CMK (cell line): ENCODE results near the gene LRMDA.

Experiments
- DNase-seq: peaks from one replicate; pipeline ENCODE4 v3.0.0-alpha.2; 2010; ENCODE audit warnings: low read depth

Gene LRMDA

GRCh38 chr10:76403912-76404311, 972.5 kb downstream of the LRMDA start:
- no peak for DNase-seq

- DNase-seq: no peak
These were observed 973.1 kb downstream of the LRMDA start for GRCh38 chr10:76404531-76404930.

GRCh38 chr10:76405922-76406321, 974.5 kb downstream of the LRMDA start:
- DNase-seq: no peak

GRCh38 chr10:76408646-76409045, 977.2 kb downstream of the LRMDA start:
- no peak for DNase-seq

- DNase-seq: no peak
These were observed 980.5 kb downstream of the LRMDA start for GRCh38 chr10:76411729-76412435.

- DNase-seq: no peak
These were observed 984.1 kb downstream of the LRMDA start for GRCh38 chr10:76415554-76415953.

- no peak for DNase-seq
These were observed 985.2 kb downstream of the LRMDA start for GRCh38 chr10:76416642-76417041.

GRCh38 chr10:76420725-76421124, 989.3 kb downstream of the LRMDA start:
- no peak for DNase-seq

- DNase-seq: no peak
These were observed 991.3 kb downstream of the LRMDA start for GRCh38 chr10:76422769-76423168.

GRCh38 chr10:76428551-76429367, 997.3 kb downstream of the LRMDA start:
- DNase-seq: no peak

- DNase-seq: no peak
These were observed 998.1 kb downstream of the LRMDA start for GRCh38 chr10:76429368-76430060.

GRCh38 chr10:76430061-76430645, 998.7 kb downstream of the LRMDA start:
- no peak for DNase-seq

GRCh38 chr10:76432016-76433012, 1000.9 kb downstream of the LRMDA start:
- DNase-seq: no peak

GRCh38 chr10:76433161-76434005, 1002.0 kb downstream of the LRMDA start:
- no peak for DNase-seq

GRCh38 chr10:76435157-76435556, 1003.7 kb downstream of the LRMDA start:
- no peak for DNase-seq

- no peak for DNase-seq
These were observed 1005.0 kb downstream of the LRMDA start for GRCh38 chr10:76436401-76436811.

GRCh38 chr10:76436981-76437380, 1005.6 kb downstream of the LRMDA start:
- DNase-seq: no peak

GRCh38 chr10:76440426-76440825, 1009.0 kb downstream of the LRMDA start:
- no peak for DNase-seq

GRCh38 chr10:76442113-76442512, 1010.7 kb downstream of the LRMDA start:
- no peak for DNase-seq
